HG03196 (cell line): ENCODE data around the gene CCDC192.
"Not testable (repeated sequence)": the region's sequence is repeated elsewhere in the genome, so short reads cannot be mapped to it uniquely, and the experiment has no call there.

ENCODE experiments used
- ATAC-seq: cut with Tn5 transposase; IDR thresholded peaks from one replicate; pipeline ENCODE4 v1.9.1; 2021; ENCODE audit not compliant: unreplicated experiment

The CCDC192 gene, protein sequence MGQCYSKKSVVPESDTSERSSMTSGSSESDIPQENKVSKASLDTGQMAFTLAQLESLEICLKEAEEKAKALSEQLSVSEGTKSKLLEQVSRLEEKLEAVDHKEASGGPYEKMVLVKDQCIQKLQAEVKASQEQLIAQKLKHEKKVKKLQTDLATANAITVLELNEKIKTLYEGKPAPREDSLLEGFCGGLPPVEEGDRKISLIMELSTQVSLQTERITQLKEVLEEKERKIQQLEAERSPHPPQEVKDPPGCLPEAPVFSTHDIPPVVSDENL

DNA sequence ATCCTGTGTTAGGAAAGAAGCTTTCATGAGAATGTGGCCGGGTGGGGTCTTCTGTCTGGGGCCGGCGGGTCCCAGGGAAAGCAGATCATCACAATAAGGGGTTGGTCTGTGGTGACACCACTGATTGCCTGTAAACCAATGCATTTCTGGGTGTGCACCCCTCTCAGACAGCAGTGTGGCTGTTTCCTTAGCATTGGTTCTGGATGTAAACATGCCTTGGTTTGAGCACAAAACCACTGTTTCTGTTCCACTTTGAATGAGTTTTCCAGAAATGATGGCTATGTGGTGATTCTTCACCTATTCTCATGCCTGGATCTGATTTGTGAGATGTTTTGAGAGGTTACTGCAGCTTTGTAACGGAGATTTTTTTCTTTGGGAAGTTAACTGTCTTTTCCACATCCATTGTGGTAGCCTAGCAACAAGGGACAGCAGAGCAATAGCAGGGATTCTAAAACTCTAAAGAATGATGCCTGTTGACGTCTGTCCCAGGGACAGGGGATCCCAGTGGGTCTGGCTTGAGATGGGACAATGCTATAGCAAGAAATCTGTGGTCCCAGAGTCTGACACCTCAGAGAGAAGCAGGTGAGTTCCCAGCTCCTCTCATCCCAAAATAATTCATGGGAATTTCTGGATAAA, at the start of gene CCDC192:
Gene CCDC192 (plus strand): TSS at position 466 of the 636 bp plus-strand sequence. CDS start 55 bp downstream, at position 521.
- ATAC-seq = no peak

DNA sequence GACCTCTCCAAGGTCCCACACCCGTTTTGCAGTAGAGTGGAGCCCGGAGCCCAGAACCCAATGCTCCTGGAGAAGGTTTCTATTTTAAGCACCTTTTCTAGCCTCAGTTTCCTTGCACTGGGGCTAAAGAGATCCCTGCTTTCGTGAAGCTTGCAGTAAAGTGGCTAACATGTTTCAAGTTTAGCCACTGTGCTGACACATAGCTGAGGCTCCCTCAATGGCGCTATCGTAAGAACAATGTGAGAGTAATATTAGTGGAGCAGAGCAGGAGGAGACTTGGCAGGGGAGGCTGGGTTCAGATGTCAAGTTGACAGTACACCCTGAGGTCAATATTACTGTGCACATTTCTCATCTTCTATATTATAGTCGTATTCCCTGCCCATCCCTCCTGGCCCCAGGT, 46.4 kb upstream of the CCDC192 start:
- no peak for ATAC-seq

DNA sequence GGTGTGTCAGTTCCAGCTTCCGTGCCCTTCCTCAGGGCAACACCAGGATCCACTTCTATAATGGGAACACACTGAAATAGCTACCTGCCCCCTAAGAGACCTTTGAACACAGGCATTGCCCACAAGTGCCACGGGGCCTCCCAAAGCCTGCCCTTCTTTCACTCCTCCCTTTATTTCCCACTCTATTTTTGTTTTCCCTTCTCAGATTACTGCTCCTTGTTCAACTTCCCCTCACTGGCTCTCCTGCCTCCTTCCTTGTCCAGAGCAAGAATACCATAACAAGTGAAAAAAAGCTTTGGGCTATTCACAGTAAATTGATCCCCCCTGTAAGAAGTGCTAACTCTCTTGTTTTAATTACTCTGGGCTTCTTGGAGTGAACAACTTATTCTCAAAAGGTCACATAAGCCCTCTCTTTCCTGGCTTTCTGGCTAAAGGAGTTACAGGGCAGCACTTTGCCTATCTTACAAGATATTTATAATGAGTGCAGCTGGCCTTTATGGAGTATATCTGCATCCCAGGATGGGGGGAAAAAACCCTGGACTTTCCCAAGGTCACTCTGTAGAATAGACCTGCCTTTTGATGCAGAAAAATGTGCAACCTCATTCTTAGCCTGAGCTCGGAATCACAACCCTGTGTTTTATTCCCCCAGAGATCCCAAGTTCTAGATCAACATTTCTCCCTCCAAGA, 43.0 kb upstream of the CCDC192 start:
- no peak for ATAC-seq

DNA sequence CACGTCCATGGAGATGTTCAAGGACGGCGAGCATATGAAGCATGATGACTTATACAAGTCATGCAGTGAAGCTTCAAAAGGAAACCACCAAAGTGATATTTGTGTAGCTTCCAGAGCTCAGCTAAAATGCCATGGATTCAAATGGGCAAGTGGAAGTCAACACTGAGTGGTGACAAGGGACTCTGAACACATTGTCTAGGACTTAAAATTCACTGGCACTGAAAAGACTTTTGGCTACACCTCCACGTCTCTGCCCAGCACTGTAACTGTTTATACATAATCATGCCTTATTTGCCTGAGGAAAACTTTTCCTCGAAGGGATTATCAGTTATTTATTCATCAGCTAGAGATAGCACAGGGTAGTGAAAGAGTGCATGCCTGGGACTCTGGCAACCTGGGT, 39.1 kb upstream of the CCDC192 start:
- no peak for ATAC-seq

DNA sequence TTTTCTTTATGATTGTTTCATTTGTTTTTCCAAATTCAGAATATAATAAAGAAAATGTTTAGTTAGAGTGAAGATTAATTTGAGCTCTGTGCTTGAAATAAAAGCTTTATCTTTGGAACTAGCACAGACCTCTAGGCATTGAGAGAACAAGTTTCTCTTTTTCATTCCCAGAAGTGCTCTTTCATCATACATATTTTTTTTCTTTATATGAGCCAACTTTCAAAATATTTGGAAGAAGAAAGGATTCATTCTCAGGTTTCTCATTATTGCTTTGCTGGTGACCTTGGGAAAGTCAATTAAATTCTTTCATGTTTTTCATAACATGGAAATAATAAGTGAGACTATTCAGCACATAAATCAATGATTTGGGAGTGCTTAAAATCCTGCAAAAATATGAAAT, 37.5 kb upstream of the CCDC192 start:
- ATAC-seq = no peak

DNA sequence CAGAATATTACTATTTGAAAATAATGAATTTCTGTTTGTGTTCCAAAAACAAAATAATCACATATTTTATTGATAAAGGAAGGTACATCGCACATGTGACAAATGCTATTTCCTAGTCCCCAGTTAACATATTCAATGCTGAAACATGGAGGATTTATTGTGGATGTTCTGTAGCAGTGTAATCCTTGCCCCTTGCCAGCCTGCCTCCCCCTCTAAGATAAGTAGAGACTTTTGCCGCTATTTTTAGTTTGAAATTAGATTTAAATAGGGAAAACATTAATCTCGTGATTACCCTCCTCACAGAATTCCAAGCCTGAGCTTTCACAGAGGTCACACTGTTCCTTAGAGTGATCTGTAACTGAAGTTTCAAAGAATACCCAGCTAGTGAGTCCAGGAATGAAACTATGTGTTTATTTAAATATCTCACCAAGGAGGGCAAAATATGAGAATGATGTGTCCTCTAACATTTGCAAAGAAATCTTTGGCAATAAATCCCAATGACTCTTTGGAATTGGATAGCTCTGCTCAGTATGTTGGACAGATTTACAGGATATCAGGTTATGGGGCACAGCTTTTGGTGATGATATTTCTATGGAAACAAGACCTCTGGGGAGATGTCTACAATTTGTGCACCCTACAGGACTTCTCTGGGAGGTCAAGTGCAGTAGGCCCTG, 37.0 kb upstream of the CCDC192 start:
- no peak for ATAC-seq

DNA sequence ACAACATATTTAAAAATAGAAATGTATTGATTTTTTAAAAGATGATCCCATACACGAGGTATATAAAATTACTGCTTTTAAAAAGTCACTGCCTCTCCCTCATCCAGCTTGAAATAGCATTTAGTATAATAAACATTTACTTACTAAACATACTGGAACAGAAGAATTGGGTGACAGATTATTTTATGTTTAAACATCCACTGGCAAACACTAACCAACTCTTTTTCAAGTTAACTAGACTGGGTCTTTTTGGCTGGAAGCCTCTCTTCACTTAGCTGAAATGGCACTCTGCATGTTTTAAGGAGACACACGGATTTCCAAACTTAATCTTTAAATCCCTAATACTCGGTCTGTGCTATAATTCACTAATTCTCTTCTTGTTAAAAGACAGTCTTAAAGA, 35.3 kb upstream of the CCDC192 start:
- no peak for ATAC-seq

DNA sequence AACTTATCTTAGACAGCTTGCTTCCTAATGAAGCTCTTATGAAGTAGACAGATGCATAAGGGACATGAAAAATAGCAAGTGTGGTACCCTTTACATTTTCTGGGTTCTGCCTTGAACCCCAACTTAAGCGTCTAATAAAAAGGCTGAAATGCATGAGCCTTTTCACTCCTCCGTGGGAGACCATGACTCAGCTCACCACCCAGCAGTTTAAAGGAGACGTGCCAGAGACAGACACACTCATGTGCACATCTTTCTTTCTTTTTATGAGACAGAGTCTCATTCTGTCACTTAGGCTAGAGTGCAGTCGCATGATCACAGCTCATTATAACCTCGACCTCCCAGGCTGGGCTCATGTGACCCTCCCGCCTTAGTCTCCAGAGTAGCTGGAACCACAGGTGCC, 32.0 kb upstream of the CCDC192 start:
- no peak for ATAC-seq

DNA sequence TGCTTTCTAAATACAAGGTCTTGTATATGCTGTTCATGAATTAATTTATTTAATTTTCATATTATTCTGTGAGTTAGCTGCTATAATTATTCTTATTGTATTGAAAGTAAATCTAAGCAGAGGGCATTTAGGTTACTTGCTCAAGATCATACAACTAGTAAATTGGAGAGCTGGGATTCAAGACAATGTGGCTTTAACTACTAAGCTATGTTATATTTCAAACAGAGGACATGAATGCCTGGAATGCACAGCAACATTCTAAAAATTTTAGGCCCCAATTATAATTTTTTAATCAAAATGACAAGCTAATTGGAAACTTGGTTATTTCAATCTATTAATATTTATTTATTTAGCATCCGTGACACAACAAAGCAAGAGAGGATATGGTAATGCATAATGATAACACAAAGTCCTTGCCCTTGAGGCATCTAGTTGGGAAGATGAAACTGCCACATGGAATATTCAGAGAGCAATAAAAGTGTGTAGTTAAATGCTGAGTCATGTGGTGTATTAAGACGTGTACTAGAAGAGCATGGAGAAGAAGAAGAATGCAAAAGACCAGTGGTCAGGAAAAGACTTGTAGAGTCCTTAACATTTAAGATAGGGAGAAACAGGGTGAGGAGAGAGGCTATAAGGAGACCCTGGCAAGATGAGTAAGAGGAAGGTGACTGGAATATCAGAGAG, 29.9 kb upstream of the CCDC192 start:
- ATAC-seq = no peak

DNA sequence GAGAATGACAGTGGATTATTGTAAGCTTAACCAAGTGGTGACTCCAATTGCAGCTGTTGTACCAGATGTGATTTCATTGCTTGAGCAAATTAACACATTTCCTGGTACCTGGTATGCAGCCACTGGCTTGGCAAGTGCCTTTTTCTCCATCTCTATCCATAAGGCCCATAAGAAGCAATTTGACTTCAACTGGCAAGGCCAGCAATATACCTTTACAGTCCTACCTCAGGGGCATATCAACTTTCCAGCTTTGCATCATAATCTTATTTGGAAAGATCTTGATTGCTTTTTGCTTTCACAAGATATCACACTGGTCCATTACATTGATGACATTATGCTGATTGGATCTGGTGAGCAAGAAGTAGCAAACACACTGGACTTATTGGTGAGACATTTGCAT, 26.2 kb upstream of the CCDC192 start:
- not testable (repeated sequence) for ATAC-seq

DNA sequence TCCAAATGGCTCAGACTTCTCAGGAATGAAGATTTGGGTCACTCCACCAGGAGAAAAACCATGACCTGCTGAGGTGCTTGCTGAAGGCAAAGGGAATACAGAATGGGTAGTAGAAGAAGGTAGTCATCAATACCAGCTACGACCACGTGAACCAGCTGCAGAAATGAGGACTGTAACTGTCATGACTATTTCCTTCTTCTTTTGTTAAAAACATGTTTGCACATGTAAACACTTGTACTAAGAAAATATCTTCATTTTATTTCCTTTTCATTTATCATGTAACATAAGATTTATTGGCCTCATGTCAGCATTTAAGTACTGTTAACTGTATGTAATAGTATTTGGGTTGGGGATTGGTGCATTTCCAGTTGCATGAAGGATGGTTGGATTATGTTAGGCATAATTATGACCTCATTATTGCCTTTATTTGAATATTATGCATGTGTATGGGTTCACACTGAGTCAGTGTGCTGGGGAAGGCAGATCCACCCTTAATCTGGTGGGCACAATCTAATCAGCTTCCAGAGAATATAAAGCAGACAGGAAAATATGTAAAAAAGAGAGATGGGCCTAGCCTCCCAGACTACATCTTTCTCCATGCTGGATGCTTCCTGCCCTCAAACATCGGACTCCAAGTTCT, 23.4 kb upstream of the CCDC192 start:
- ATAC-seq = not testable (repeated sequence)

DNA sequence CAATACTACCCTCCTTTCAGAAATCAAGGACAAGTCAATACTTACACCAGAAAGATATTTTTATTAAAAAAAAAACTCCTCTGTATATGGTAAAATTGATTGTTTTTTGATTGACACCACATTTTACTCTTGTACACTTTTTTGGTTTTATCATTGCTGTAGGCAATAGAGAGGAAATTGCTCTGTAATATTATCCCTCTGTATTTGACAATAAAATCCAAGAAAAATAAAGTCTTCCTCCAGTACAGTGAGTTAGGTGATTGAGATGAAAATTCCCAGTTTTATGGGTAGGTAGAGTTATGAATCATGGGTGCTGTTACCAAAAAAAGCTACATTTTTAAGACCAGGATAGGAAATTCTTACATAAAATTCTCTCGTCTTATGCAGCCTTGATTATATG, 22.6 kb upstream of the CCDC192 start:
- no peak for ATAC-seq

DNA sequence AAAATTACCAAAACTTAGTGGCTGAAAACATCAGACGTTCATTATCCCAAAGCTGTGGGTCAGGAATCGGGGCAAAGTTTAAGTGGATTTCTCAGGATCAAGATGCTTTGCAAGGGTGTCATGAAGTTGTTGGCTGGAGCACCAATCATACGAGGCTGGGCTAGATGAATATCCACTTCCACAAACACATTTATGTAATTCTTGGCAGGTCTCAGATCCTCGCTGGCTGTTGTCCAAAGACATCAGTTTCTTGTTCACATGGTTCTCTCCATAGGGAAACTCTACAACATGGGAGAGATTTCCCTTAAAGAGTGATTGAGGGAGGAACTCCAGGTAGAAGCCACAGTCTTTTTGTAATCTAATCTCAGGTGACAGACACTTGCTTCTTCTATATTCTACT, 20.2 kb upstream of the CCDC192 start:
- ATAC-seq = no peak

DNA sequence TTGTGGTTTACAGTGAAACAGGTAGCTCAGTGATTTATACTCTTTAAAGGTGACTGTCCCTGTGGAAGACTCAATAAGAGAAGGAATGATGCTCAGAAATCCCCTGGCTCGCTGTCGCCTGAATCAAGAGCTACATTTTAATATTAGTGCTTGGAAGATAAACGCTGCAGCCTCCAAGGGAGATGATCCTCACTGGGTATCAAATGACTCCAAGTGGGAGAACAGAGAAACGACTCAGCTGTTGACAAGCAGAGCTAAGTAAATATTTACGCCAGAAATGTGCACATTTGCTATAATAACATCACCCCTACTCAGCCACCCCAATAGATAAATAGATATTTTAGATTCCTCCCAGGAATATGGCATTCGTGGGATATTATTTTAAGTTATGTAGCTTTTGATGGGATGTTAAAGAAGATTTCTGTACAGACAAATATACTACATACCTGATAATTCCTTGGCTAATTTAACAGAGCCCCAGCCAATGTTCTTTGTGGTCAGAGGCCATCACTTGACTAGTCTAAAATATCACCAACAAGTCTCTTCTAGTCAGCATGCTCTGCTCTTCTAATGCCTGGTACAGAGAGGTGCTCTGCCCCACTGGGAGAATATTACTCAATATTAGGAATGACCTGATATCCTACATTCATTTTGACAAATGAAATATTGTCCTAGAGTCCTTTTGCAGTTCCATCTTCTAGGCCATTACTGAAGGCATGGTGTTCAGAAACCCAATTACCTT, 18.3 kb upstream of the CCDC192 start:
- ATAC-seq = no peak

DNA sequence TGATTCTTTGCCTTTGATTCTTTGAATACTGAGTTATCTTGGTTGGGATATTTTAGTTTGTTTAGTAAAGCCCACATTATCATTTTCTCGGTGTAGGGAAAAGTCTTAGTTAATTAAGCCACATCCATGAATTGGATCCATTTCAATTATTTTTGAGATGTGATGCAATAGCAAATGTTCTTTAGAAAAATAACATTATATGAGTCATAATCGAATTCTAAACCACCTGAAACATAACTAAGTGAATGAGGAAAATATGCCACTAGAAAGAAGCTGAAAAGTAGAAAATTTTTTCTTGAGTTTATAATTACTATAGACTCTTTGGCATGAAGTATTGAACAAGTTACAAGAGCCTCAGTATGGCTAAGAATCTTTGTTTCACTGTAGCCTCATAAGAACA, 17.5 kb upstream of the CCDC192 start:
- ATAC-seq = no peak

DNA sequence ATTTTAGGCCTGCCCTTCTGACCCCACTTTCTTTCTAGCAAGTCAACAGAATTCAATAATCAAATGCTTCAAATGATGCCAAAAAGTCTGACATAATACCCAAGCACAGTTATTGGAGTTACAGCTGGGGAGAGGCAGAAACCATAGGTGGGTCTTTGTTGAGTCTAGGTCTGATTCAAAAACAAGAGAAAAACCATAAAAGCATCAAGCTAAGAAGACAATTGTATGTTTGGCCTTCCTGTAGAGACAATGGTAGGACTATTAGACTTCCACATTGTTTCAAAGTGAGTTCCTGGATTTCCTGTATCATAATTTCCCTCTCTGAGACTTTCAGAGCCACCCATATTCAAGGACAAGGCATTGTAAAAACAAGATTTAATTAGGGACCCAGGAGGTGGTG, 16.8 kb upstream of the CCDC192 start:
- no peak for ATAC-seq

DNA sequence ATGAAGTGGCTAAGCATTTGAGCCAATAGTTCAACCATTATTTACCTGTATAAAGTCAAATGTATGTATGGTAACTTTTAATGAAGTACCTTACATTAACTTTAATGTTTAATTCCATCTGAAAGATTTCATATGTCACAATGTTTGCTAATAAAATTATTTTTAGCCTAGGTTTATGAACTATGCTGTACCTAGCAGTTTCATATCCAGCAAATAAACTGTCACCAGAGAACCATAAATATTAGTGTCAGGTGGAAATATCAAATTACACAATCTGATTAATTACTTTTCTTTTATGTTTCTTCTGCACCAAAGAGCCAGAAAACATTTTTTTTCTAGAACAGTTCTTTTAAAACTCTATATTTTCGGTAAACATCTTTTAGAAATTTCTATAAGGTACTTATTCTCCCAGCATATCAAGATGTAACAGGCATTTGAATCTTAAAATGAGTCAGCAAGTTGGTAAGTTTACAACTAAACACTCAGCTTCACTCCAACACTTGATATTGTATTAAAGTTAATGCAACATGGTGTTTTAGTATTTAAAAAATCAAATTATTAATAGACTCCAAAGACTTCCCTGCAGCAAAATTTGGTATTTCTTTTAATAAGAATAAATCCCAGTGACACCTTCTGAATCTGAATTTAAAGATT, 8.5 kb upstream of the CCDC192 start:
- ATAC-seq = no peak

DNA sequence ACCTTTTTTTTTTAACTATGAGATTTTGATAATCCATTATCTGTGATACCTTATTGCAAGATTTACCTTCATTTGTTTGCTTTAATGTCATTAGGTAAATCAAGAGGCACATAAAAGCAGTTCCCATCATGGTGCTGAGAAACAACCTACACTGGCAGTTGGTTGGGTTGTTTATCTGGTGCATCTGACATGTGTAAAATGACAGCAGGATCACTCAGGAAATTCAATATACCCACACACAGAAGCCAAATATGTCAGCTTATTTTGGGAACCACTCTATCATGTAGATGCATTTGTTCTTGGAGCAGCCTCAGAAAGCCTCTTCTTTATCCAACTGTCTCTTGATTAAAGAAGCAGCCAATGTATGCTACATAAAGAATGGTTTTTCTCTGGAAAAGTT, 7.8 kb upstream of the CCDC192 start:
- no peak for ATAC-seq

DNA sequence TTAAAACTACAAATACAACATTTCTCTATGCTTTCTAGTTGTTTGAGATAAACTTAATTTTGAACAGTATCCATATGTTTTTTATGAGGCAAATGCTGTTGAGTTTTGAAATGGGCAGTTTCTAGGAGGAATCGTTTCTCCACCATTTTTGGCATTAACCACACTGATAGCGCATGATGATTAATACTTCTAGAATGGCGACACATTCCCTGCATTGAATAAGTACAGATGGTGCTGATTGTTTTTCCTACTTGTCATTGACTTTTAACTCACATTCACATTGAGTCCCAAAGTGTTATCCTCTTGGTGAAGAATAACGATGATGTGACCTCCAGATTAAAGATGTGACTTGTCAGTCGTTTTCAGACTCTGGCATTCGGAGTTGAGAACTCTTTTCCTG, 6.5 kb upstream of the CCDC192 start:
- ATAC-seq = no peak
